GM18526 (cell line): ENCODE measurements around the gene COL6A5.

Experiments
- POLR2A ChIP-seq: IDR thresholded peaks from 3 replicates; pipeline ENCODE4 v1.6.1; 2011; ENCODE audit not compliant: insufficient read length; ENCODE audit errors: extremely low read depth

COL6A5 gene, protein sequence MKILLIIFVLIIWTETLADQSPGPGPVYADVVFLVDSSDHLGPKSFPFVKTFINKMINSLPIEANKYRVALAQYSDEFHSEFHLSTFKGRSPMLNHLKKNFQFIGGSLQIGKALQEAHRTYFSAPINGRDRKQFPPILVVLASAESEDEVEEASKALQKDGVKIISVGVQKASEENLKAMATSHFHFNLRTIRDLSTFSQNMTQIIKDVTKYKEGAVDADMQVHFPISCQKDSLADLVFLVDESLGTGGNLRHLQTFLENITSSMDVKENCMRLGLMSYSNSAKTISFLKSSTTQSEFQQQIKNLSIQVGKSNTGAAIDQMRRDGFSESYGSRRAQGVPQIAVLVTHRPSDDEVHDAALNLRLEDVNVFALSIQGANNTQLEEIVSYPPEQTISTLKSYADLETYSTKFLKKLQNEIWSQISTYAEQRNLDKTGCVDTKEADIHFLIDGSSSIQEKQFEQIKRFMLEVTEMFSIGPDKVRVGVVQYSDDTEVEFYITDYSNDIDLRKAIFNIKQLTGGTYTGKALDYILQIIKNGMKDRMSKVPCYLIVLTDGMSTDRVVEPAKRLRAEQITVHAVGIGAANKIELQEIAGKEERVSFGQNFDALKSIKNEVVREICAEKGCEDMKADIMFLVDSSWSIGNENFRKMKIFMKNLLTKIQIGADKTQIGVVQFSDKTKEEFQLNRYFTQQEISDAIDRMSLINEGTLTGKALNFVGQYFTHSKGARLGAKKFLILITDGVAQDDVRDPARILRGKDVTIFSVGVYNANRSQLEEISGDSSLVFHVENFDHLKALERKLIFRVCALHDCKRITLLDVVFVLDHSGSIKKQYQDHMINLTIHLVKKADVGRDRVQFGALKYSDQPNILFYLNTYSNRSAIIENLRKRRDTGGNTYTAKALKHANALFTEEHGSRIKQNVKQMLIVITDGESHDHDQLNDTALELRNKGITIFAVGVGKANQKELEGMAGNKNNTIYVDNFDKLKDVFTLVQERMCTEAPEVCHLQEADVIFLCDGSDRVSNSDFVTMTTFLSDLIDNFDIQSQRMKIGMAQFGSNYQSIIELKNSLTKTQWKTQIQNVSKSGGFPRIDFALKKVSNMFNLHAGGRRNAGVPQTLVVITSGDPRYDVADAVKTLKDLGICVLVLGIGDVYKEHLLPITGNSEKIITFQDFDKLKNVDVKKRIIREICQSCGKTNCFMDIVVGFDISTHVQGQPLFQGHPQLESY (N-terminal part only)

DNA sequence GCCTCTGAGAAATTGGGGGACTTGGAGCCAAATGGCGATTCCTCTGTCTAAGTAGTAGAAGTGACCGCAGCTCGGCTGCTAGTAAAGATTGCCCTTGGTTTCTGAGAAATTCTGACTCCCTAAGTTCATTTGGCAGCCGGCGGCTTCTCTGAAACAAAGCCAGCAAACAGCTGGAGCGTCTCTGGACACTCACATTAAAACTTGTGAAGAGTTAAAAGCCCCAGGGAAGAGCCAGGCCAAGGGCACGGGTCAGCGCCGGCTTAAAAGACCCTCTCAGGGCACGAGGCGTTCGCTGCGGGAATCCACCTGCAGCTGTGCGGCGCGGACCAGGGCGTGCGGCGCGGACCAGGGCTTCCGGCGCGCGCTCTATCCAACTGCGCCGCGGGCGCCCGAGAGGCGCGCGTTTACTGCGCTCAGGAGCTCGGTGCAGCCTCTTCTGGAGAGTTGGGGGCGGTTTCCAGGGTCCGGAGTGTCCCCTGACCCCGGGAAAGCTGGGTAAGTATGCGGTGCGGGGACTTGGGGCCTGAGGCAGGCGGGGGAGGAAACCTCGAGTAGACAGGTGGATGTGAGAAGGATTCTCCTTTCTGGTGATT, at the start of gene COL6A5:
COL6A5 (plus strand) TSS at position 186 of the 593 bp plus-strand sequence. CDS start 27,967 bp downstream, outside the sequence.
- TF ChIP-seq POLR2A = no peak

DNA sequence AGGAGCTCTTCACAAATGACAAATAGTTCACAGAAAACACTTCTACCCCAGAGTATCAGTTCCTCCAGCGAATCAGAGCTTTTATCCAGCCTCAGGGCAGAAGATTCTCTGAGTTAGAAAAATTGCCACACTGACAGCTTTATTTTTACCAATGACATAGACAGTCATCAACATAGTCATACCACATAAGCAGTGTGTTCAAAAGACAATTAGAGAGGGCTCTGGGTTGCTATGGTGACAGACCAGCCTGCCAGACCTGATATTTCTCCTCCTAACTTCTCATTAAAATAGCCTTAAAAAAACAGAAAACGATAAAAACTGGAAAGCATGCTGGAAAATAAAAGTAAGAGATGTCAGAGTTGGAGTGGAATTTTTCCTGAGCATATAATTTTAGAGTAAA, 45.9 kb upstream of the COL6A5 start:
- no peak for TF ChIP-seq POLR2A

DNA sequence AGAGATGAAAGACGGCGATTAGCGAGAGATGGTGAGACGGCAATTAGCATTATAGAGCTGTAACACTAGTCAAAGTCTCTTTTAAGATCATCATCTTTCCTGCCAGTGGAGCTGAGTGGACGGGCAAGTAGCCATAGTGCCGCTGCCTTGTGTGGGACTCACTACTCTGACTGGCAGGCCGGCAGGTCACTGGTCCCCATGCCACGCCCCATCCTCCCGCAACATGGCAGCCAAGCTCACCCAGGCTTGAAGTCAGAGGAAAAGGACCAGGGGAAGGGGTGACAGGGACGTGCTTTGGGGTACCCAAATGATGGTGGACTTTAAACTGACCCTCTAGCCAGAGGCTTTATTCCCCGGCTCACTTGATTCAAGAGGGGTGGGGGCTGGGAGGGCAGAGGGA, 44.6 kb upstream of the COL6A5 start:
- TF ChIP-seq POLR2A = no peak

DNA sequence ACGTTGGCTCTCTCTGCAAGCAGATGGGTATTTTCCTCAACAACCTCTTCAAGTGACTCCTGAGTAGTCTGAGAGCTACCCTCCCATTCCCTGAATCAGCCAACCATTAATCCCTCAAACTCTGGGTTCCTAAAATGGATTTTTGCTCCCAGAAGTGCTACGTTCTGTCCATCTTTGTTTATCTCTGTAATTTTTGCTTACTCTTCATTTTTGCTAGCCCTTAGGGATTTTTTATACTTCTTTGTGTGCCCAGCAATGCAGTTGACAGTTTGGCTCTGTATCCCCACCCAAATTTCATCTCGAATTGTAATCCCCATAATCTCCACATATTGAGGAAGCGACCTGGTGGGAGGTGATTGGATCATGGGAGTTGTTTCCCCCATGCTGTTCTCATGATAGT, 35.4 kb upstream of the COL6A5 start:
- TF ChIP-seq POLR2A = no peak

DNA sequence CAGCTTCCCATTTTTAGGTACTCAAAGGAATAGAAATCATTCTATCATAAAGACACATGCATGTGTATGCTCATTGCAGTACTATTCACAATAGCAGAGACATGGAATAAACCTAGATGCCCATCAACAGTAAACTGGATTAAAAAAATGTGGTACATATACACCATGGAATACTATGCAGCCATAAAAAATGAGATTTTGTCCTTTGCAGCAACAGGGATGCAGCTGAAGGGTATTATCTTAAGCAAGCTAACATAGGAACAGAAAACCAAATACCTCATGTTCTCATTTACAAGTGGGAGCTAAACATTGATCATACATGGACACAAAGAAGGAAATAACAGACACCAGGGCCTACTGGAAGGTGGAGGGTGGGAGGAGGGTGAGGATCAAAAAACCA, 33.1 kb upstream of the COL6A5 start:
- no peak for TF ChIP-seq POLR2A

DNA sequence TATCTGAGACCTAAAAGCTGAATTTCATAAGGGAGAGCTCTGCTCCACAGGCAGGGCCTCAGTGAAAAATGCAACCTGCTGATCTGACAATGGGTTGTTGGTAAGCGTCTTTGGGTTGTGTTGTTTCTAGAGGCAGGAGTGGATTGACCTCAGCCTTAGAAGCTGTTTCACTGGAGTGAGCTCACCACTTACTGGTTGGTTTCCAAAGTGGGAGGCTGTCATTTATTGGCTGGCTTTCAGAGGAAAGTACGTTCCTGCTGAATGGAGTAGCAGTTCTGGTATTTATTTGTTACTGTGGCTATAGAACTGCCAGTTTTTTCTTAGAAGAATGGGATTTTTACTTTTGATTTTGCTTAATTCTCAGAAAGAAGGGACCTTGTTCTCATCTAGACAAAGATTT, 29.3 kb upstream of the COL6A5 start:
- TF ChIP-seq POLR2A = no peak

DNA sequence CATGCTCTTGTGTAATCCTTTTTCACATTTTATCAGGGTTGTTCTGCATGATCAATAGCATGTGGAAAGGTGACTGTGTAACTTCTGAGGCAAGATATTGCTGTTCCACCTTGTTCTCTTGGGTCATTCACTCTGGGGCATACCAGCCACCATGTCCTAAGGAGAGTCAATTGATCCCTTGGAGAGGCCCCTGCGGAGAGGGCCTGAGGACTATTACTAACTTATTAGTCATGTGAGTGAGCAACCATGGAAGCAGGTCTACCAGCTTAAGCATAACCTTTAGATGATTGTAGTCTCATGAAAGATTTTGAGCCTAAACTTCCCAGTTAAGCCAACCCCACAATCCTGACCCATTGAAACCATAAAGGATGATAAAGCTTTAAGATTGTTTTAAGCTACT, 22.0 kb upstream of the COL6A5 start:
- no peak for TF ChIP-seq POLR2A

DNA sequence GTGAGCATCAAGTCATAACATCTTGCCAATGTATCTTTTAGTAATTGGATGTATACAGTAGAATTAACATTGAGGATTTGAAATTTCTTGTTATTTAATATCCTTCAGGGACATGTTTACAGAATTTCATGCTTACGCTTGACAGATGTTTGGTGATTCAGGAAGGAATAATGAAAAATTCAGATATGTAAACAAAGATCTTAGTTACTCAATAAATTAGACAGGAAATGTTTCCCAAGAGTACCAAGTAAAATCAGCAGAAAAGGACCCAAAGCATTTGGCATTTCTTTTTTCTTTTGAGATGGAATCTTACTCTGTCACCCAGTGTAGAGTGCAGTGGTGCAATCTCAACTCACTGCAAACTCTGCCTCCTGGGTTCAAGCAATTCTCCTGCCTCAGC, 4.7 kb upstream of the COL6A5 start:
- no peak for TF ChIP-seq POLR2A

DNA sequence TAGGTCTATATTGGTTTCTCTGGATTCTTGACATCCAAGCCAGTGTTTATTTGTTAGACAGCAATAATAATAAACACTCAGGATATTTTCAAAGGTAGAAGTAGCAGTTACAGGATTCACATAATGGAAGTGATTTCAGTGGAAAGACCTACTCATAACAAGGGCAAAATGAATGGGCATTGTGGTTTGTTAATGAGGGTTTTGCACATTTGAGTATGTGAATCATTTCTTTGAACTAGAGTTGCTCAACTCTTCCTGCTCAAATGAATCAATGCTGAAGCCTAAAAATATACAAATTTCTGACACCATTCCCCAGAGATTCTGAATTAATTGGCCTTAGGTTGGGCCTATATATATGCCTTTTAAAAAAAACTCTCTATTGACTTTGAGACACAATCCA, 4.1 kb upstream of the COL6A5 start:
- no peak for TF ChIP-seq POLR2A

DNA sequence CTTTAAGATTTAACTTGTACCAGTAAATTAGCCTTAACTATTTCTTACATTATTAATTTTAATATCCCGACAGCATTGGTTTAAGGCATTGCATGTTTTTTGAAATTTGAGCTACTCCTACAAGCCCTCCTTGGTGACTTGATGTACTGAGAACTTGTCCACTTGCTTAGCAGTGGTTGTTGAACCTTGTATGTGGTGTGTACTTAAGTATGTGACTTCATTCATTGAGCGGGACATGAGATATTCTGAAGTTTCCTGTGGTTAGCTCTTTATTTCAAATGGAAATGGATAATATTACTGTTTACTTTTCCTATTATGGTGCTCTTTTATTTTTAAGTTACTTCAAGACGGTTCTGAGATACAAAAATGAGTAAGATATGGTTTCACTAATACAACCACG, 3.6 kb upstream of the COL6A5 start:
- TF ChIP-seq POLR2A = no peak

DNA sequence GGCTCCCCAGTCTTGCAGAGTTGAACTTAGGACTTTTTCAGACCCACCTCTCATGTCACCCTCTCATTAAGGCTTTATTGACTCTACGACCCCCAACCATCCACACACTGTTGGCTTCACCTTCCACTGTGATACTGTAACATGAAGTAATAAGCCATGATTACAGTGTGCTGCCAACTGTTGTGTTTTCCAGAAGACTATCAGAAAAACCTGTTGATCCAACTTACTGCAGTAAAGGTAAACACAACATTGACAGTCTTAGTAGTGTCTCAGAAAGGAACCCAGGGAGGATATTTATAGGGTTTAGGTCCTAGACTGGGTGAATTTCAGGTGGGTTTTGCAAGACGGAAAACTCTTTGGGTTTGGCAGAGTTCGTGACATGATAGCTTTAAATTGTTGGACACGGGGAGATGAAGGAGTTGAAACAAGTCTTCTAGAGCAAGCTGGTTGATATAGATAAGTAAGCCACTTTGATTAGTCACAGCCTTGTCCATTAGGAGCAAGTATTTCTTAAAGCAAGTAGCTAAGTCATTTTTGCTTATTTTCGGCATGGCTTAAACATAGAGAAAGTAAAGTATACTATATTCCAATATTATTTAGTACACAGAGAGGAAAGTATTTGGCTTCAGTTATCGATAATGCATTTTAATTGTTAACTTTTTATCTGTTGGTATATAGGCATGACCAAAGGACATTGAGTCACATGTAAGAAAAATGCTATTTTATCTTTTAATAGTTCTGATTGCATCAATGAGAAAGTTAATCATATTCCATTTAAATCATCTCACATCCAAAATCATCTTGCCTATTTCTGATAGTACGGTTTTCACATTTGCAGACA, 2.4 kb upstream of the COL6A5 start:
- no peak for TF ChIP-seq POLR2A

DNA sequence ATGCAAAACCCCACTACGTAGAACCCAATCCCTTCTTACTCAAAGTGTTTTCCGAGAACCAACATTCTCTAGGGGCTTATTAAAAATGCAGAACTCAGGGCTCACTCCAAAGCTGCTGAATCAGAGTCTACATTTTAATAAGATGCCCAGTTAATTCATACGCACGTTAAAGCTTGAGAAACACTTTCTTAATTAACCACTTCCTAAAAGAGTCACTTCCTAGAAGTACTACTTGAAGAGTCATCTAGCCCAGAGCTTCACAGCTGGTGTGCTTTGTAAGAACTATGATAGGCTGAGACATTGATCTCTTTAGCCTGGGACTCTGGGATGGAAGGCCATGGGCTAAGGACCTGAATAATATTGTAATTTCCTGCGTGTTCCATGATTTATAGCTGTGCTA, 9.0 kb downstream of the COL6A5 start:
- TF ChIP-seq POLR2A = no peak

DNA sequence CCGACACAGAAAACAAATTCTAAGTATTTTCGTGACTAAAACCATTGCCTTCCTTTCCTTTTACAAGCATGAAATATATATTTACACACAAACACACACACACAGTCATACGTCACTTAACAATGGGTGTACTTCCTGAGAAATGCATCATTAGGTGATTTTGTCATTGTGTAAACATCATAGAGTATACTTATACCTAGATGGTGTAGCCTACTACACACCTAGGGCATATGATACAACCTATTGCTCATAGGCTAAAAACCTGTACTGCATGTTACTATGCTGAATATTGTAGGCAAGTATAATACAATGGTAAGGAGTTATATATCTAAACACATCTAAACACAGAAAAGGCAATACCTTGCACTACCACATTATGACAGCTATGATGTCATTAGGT, 28.6 kb downstream of the COL6A5 start:
- no peak for TF ChIP-seq POLR2A

DNA sequence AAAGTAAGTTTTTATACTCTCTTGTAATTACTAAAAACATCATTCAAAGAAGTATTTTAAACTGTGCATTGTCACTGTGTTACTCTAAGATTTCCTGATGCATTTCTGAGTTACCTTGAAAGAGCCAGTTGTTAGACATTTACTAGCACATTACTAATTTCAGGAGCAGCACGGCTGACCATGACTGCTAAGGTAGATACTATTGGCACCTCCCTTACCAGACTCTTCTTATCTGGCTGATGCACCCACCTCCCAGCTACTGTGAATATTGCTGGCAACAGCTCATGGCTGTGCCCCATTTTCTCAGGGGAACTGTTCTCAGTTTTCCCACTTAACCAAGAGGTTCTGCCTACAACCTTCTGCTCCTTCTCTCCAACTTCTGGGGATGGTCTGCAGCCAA, 29.4 kb downstream of the COL6A5 start:
- no peak for TF ChIP-seq POLR2A
